GM12864 (cell line): ENCODE results near the gene CLIC3.

Experiments
- DNase-seq: peaks from one replicate; pipeline ENCODE4 v3.0.0-alpha.2; 2011; ENCODE audit warnings: low read depth
- H3K4me3 ChIP-seq: 2 replicates; pipeline ENCODE4 v1.5.1; 2011; ENCODE audit warnings: mild to moderate bottlenecking, low read depth, low read length, control low read depth
- CTCF ChIP-seq: IDR thresholded peaks from 2 replicates; pipeline ENCODE4 v1.5.1; 2011; ENCODE audit warnings: low read depth, mild to moderate bottlenecking, moderate library complexity, low read length, control low read depth, inconsistent platforms; ENCODE audit errors: missing control alignments

CLIC3 gene

GRCh38 chr9:136983656-136984314 is 12.6 kb downstream of the CLIC3 start:
- DNase-seq, result no peak
- no peak overlapping the region for H3K4me3 ChIP-seq
- TF ChIP-seq CTCF, result no peak

GRCh38 chr9:136983167-136983566 is 13.2 kb downstream of the CLIC3 start:
- no peak overlapping the region for H3K4me3 ChIP-seq
- no peak for TF ChIP-seq CTCF
- DNase-seq, result no peak

GRCh38 chr9:136982232-136983051 is 13.9 kb downstream of the CLIC3 start, which contains the start of gene LCNL1:
Gene LCNL1, plus strand, starts transcription at chr9:136982993. Its CDS starts 594 bp downstream, at chr9:136983587.
- no peak within 1 kb of the TSS for H3K4me3 ChIP-seq
- TF ChIP-seq CTCF, result no peak
- DNase-seq, result no peak

- TF ChIP-seq CTCF, result no peak
- DNase-seq, result no peak
- no peak overlapping the region for H3K4me3 ChIP-seq
Measured at GRCh38 chr9:136981588-136982231, 14.7 kb downstream of the CLIC3 start.

- no peak overlapping the region for H3K4me3 ChIP-seq
- TF ChIP-seq CTCF, result no peak
- DNase-seq, result no peak
Measured at GRCh38 chr9:136980669-136981478, 15.5 kb downstream of the CLIC3 start.

GRCh38 chr9:136979769-136980587 is 16.4 kb downstream of the CLIC3 start:
- no peak overlapping the region for H3K4me3 ChIP-seq
- no peak for TF ChIP-seq CTCF
- no peak for DNase-seq
